K562 (cell line): Measurements from ENCODE around the gene VPS9D1.
A peak's percentile ranks its signal among the peaks of the same experiment; 100 is the strongest.

Experiments
- KLF16 ChIP-seq: IDR thresholded peaks from 2 replicates; pipeline ENCODE4 v1.6.1; 2016; ENCODE audit warnings: antibody characterized with exemption
- POLR2AphosphoS5 ChIP-seq: IDR thresholded peaks from 2 replicates; pipeline ENCODE4 v1.6.1; 2011; ENCODE audit warnings: mild to moderate bottlenecking, low read depth, low read length, moderate library complexity; ENCODE audit not compliant: control insufficient read depth, insufficient read depth
- PRPF4 ChIP-seq: fragments of 200-400 bp; formaldehyde crosslinking; IDR thresholded peaks from one replicate; pipeline ENCODE4 v1.6.1; 2017; ENCODE audit warnings: low read length, low read depth, mild to moderate bottlenecking; ENCODE audit not compliant: insufficient read depth, poor library complexity, severe bottlenecking
- STAG1 ChIP-seq: sonication (generic); formaldehyde crosslinking; IDR thresholded peaks from 2 replicates; pipeline ENCODE4 v1.5.0; 2020; ENCODE audit warnings: missing genetic modification reagents, borderline replicate concordance
- ZNF133 ChIP-seq: fragments of 250-450 bp; sonication (Bioruptor Pico); IDR thresholded peaks from 2 replicates; pipeline ENCODE4 v1.4.0; 2020; ENCODE audit warnings: mild to moderate bottlenecking
- TF ChIP-seq, protein P1 (sequence below), 3 experiments: IDR thresholded peaks in 2 of 3; conservative IDR thresholded peaks in 1 of 3; 2 replicates each; pipeline ENCODE4 v1.5.1; 2011 to 2012; ENCODE audit warnings: low read length in 3 of 3, mild to moderate bottlenecking in 3 of 3, control low read depth in 2 of 3, improper control_type of control experiment in 1 of 3, inconsistent platforms in 1 of 3, low read depth in 1 of 3, mixed read lengths in 1 of 3, moderate library complexity in 1 of 3; ENCODE audit not compliant: insufficient read depth in 2 of 3
- TF ChIP-seq, protein P2 (sequence below): sonication (generic); formaldehyde crosslinking; IDR thresholded peaks from 2 replicates; pipeline ENCODE4 v1.8.1; 2022; ENCODE audit warnings: missing genetic modification reagents
- TF ChIP-seq, protein P3 (sequence below): sonication (generic); formaldehyde crosslinking; IDR thresholded peaks from 2 replicates; pipeline ENCODE4 v1.8.0; 2022; ENCODE audit warnings: missing genetic modification reagents, mild to moderate bottlenecking, borderline replicate concordance
- TF ChIP-seq, protein P4 (sequence below): sonication (generic); formaldehyde crosslinking; IDR thresholded peaks from 2 replicates; pipeline ENCODE4 v1.9.0; 2022; ENCODE audit warnings: mild to moderate bottlenecking, missing genetic modification reagents

DNA sequence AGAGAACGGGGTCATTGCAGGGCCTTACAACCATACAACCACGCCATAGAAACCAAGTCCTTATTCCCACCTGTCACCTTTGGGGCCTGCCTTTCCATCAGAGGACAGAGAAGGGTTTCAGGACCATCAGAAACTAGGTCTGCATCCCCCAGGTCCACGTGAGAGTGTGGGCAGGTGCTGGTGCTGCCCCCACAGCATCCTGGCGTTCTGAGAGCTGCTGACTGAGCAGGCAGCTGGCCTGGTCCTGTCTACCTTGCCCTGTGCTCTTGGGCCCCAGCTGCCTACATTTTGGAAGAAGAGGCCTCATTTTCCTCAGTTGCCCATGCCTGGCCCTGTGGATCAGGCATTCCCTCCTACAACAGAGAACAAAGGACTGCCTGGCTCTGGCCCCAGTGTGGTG, 22.2 kb upstream of the VPS9D1 start:
- TF ChIP-seq, protein P1, sequence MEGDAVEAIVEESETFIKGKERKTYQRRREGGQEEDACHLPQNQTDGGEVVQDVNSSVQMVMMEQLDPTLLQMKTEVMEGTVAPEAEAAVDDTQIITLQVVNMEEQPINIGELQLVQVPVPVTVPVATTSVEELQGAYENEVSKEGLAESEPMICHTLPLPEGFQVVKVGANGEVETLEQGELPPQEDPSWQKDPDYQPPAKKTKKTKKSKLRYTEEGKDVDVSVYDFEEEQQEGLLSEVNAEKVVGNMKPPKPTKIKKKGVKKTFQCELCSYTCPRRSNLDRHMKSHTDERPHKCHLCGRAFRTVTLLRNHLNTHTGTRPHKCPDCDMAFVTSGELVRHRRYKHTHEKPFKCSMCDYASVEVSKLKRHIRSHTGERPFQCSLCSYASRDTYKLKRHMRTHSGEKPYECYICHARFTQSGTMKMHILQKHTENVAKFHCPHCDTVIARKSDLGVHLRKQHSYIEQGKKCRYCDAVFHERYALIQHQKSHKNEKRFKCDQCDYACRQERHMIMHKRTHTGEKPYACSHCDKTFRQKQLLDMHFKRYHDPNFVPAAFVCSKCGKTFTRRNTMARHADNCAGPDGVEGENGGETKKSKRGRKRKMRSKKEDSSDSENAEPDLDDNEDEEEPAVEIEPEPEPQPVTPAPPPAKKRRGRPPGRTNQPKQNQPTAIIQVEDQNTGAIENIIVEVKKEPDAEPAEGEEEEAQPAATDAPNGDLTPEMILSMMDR (IDR thresholded peaks at IDR 0.05 in 2 of 3, conservative IDR thresholded peaks at IDR 0.05 in 1 of 3; ENCODE audit: insufficient read depth in 2 of 3, low read depth in 1 of 3, low read length in 3 of 3): no peak
- TF ChIP-seq, protein P2, sequence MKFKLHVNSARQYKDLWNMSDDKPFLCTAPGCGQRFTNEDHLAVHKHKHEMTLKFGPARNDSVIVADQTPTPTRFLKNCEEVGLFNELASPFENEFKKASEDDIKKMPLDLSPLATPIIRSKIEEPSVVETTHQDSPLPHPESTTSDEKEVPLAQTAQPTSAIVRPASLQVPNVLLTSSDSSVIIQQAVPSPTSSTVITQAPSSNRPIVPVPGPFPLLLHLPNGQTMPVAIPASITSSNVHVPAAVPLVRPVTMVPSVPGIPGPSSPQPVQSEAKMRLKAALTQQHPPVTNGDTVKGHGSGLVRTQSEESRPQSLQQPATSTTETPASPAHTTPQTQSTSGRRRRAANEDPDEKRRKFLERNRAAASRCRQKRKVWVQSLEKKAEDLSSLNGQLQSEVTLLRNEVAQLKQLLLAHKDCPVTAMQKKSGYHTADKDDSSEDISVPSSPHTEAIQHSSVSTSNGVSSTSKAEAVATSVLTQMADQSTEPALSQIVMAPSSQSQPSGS (CRISPR knock-in tag): no peak
- no peak for TF ChIP-seq STAG1 (CRISPR knock-in tag)
- TF ChIP-seq KLF16: no peak
- TF ChIP-seq PRPF4: no peak
- TF ChIP-seq, protein P3, sequence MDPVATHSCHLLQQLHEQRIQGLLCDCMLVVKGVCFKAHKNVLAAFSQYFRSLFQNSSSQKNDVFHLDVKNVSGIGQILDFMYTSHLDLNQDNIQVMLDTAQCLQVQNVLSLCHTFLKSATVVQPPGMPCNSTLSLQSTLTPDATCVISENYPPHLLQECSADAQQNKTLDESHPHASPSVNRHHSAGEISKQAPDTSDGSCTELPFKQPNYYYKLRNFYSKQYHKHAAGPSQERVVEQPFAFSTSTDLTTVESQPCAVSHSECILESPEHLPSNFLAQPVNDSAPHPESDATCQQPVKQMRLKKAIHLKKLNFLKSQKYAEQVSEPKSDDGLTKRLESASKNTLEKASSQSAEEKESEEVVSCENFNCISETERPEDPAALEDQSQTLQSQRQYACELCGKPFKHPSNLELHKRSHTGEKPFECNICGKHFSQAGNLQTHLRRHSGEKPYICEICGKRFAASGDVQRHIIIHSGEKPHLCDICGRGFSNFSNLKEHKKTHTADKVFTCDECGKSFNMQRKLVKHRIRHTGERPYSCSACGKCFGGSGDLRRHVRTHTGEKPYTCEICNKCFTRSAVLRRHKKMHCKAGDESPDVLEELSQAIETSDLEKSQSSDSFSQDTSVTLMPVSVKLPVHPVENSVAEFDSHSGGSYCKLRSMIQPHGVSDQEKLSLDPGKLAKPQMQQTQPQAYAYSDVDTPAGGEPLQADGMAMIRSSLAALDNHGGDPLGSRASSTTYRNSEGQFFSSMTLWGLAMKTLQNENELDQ (CRISPR knock-in tag): no peak
- peak; percentile 27; the same call in 1 of the 2 replicates for TF ChIP-seq POLR2AphosphoS5
- TF ChIP-seq, protein P4, sequence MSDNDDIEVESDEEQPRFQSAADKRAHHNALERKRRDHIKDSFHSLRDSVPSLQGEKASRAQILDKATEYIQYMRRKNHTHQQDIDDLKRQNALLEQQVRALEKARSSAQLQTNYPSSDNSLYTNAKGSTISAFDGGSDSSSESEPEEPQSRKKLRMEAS (CRISPR knock-in tag): no peak
- no peak for TF ChIP-seq ZNF133
